ENCODE measurements around the gene PERM1. TPM values are rescaled to one million over a fixed set of nuclear protein-coding genes. Genes with fewer than 3 reads are reported as not detected.
A peak's percentile ranks its signal among the peaks of the same experiment; 100 is the strongest.
"Not testable (repeated sequence)": the region's sequence is repeated elsewhere in the genome, so short reads cannot be mapped to it uniquely, and the experiment has no call there.

Gene PERM1
- polyA plus RNA-seq, 2 donors = 0.47 to 3.4 TPM

DNA sequence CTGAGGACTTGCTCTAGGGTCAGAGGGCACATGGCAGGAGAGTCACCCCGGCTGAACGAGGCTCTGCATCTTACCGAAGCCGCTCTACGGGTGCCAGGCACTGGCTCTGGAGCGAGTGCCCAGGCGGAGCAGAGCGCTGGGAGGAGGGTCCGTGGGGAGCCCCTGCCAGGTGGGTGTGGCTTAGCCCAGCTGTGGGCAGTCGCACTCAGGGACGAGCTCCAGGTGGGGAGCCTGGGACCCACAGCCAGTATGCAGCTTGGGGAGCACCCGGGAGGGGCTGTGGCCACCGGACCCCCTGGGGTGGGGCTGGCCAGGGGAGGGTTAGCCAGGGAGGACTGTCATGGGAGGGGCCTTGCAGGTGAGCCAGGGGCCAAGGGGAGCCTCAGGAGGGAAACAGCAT lies 41.8 kb upstream of the PERM1 start:
- 50 to 52% methylated on average over 13 of the region's 13 CpGs for WGBS, 2 donors
- H3K4me3 ChIP-seq (ENCODE audit: low read depth in 1 of 2, low read length in 2 of 2) = peak overlapping the region in 1 of 2 donors; percentile 3
- no peaks in the 10 kb centered on the region for H3K9me3 ChIP-seq (ENCODE audit: control insufficient read depth in 2 of 2, insufficient read depth in 1 of 2, low read depth in 1 of 2, low read length in 1 of 2)
- H3K27ac ChIP-seq (ENCODE audit: low read depth in 2 of 2, low read length in 1 of 2) = no peak overlapping the region
- peaks cover 9 to 22% of the 10 kb centered on the region in 2 donors for H3K4me1 ChIP-seq (ENCODE audit: control insufficient read depth in 2 of 2, insufficient read depth in 2 of 2, low read length in 1 of 2)
- peaks cover 0 to 3% of the 10 kb centered on the region in 2 donors for H3K36me3 ChIP-seq (ENCODE audit: control insufficient read depth in 2 of 2, insufficient read depth in 2 of 2, low read length in 1 of 2)
- no peaks in the 10 kb centered on the region for H3K27me3 ChIP-seq (ENCODE audit: control insufficient read depth in 1 of 2, insufficient read depth in 2 of 2, low read length in 2 of 2)

DNA sequence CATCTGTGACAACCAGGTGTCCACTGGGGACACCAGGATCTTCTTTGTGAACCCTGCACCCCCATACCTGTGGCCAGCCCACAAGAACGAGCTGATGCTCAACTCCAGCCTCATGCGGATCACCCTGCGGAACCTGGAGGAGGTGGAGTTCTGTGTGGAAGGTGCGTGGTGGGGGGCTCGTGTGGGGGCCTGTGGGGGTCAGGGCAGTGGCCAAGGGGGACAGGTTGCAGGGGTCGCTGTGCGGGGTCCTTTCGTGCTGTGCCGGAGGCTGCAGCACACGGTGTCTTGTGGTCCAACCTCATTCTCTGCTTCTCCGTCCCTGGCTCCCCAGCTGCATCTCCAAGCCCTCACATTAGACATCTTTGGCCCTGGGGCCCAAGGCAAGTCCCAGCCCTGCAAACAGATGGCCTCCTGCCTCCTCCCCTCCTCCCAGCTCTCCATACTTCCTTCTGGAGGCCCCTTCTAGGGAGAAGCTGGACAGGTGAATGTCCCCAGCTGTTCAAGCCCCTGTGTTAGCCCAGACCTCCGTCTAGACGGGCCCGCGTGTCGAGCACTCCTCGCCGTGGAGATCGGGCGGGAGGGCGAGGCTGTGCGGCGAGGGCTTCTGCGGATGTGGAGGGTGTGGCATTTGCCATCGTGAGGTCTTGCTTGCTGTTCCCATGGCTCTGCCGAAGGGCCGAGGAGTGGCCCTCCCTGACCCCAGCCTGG lies 40.6 kb upstream of the PERM1 start:
- WGBS, 2 donors = 79 to 81% methylated on average over 27 of the region's 27 CpGs
- Histone ChIP-seq H3K4me1 (ENCODE audit: control insufficient read depth in 2 of 2, insufficient read depth in 2 of 2, low read length in 1 of 2) (peaks cover 9 to 22% of the 10 kb centered on the region in 2 donors), H3K9me3 (ENCODE audit: control insufficient read depth in 2 of 2, insufficient read depth in 1 of 2, low read depth in 1 of 2, low read length in 1 of 2) (no peaks in the 10 kb centered on the region), H3K4me3 (ENCODE audit: low read depth in 1 of 2, low read length in 2 of 2) (no peak overlapping the region), H3K27me3 (ENCODE audit: control insufficient read depth in 1 of 2, insufficient read depth in 2 of 2, low read length in 2 of 2) (no peaks in the 10 kb centered on the region), H3K36me3 (ENCODE audit: control insufficient read depth in 2 of 2, insufficient read depth in 2 of 2, low read length in 1 of 2) (peaks cover 0 to 3% of the 10 kb centered on the region in 2 donors), H3K27ac (ENCODE audit: low read depth in 2 of 2, low read length in 1 of 2) (no peak overlapping the region)

DNA sequence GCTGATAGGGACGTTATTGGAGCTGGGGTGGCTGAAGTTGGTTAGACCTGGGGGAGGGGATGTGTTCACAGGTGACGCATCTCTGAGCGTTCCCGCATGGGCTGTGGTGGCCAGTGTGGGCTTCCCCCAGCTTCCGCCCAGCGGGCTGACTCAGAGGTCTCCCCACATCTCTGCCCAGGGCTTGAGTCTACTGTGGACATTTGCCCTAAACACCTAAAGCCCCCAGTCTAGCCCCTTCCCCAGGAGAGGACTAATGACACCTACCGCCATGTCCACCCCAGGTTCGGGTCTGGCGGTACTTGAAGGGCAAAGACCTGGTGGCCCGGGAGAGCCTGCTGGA lies 40.0 kb upstream of the PERM1 start:
- Histone ChIP-seq H3K4me3 (ENCODE audit: low read depth in 1 of 2, low read length in 2 of 2) (no peak overlapping the region), H3K4me1 (ENCODE audit: control insufficient read depth in 2 of 2, insufficient read depth in 2 of 2, low read length in 1 of 2) (peaks cover 9 to 22% of the 10 kb centered on the region in 2 donors), H3K36me3 (ENCODE audit: control insufficient read depth in 2 of 2, insufficient read depth in 2 of 2, low read length in 1 of 2) (peaks cover 0 to 3% of the 10 kb centered on the region in 2 donors), H3K27ac (ENCODE audit: low read depth in 2 of 2, low read length in 1 of 2) (no peak overlapping the region), H3K27me3 (ENCODE audit: control insufficient read depth in 1 of 2, insufficient read depth in 2 of 2, low read length in 2 of 2) (no peaks in the 10 kb centered on the region), H3K9me3 (ENCODE audit: control insufficient read depth in 2 of 2, insufficient read depth in 1 of 2, low read depth in 1 of 2, low read length in 1 of 2) (no peaks in the 10 kb centered on the region)
- WGBS, 2 donors = 76 to 79% methylated on average over 10 of the region's 10 CpGs

DNA sequence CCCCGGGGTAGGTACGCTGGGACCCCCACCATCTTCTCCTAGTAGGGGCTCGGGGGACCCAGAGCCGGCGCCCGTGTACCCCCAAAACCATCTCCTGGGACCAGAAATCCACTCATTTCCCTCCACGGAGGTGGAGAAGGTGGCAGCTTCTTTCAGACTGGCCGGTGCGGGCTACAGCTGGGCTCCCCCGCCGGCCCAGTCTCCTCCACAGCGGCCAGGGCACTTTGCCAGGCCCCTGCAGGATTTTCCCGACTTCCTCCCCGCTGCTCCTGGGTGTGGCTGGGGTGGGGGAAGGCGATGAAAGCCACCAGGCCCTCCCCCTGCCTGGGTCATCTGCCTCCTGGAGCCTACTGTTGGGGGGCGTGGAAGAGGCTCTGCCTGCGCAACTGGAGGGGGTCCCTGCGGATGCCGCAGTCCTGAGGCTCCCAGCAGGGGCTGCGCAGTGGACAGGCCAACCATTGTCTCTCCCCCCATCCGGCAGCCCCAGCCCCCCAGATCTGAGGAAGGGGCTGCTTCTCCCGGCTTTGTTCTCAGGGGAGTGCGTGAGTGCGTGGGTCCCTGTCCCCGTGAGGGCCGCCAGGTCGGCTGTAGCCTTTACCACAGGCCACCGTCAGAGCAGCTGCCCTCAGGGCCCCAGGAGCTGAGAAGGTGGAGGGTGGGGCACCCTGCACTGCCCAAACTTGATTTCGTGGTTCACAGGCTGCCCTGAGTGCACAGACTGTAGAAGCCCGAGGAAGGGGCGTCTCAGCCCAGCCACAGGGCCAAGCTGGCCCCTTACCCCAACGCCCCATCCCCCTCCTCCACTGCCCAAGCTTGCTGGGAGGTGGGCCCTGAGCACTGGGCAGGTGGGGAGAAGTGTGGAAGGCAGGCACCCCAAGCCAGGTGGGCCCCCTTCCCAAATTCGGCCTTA lies 39.4 kb upstream of the PERM1 start:
- Histone ChIP-seq H3K36me3 (ENCODE audit: control insufficient read depth in 2 of 2, insufficient read depth in 2 of 2, low read length in 1 of 2) (peaks cover 0 to 3% of the 10 kb centered on the region in 2 donors), H3K27me3 (ENCODE audit: control insufficient read depth in 1 of 2, insufficient read depth in 2 of 2, low read length in 2 of 2) (no peaks in the 10 kb centered on the region), H3K9me3 (ENCODE audit: control insufficient read depth in 2 of 2, insufficient read depth in 1 of 2, low read depth in 1 of 2, low read length in 1 of 2) (no peaks in the 10 kb centered on the region), H3K4me1 (ENCODE audit: control insufficient read depth in 2 of 2, insufficient read depth in 2 of 2, low read length in 1 of 2) (peaks cover 9 to 22% of the 10 kb centered on the region in 2 donors), H3K4me3 (ENCODE audit: low read depth in 1 of 2, low read length in 2 of 2) (peak overlapping the region; percentile 42 to 69), H3K27ac (ENCODE audit: low read depth in 2 of 2, low read length in 1 of 2) (peak overlapping the region in 1 of 2 donors; percentile 17)
- 19 to 28% methylated on average over 32 to 33 of the region's 33 CpGs for WGBS, 2 donors

DNA sequence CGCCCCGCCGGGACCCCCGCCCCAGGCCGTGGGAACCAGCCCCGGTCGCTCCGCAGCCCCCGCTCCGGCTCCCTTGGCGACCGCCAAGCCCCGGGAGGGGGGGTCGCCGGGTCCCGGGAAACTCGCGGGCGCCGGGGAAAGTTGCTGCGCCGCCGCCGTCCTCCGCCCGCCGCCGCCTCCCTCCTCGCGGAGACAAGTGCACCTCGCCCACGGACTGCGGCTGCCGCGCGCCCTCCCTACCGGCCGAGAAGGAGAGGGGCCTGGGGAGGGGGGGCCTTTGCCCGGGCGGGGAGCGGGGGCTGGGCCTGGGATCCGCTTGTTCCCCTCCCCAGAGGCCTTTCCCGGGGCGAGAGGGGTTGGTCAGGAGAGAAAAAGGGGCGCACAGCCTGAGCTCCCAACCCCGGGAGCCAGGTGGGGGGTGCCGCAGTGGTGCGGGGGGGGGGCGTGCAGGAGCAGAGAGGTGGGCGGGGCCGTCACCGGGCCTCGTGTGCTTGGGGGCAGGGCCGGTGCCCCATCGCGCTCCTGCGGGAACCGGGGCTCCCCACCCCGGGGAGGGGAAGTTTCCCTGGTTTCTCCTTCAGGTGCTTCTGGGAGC lies 38.6 kb upstream of the PERM1 start:
- Histone ChIP-seq H3K27ac (ENCODE audit: low read depth in 2 of 2, low read length in 1 of 2) (peak overlapping the region; percentile 75 to 92), H3K4me1 (ENCODE audit: control insufficient read depth in 2 of 2, insufficient read depth in 2 of 2, low read length in 1 of 2) (peaks cover 9 to 20% of the 10 kb centered on the region in 2 donors), H3K27me3 (ENCODE audit: control insufficient read depth in 1 of 2, insufficient read depth in 2 of 2, low read length in 2 of 2) (no peaks in the 10 kb centered on the region), H3K9me3 (ENCODE audit: control insufficient read depth in 2 of 2, insufficient read depth in 1 of 2, low read depth in 1 of 2, low read length in 1 of 2) (no peaks in the 10 kb centered on the region), H3K4me3 (ENCODE audit: low read depth in 1 of 2, low read length in 2 of 2) (peak overlapping the region; percentile 67 to 69), H3K36me3 (ENCODE audit: control insufficient read depth in 2 of 2, insufficient read depth in 2 of 2, low read length in 1 of 2) (peaks cover 0 to 3% of the 10 kb centered on the region in 2 donors)
- 0 to 1% methylated on average over 9 to 58 of the region's 59 CpGs for WGBS, 2 donors

DNA sequence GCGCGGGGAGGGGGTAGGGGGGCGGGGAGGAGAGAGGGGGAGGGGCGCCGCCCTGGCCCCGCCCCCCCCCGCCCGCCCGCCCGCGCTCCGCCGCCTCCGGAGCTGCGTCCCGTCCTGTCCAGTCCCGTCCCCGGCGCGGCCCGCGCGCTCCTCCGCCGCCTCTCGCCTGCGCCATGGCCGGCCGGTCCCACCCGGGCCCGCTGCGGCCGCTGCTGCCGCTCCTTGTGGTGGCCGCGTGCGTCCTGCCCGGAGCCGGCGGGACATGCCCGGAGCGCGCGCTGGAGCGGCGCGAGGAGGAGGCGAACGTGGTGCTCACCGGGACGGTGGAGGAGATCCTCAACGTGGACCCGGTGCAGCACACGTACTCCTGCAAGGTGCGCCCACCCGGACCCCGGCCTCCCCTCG lies 38.1 kb upstream of the PERM1 start, which contains the start of gene AGRN:
TSS of gene AGRN (plus strand) at position 121 of the 405 bp plus-strand sequence. CDS start at position 174, 53 bp downstream.
- peak within 1 kb of the TSS; percentile 90 to 92 for H3K27ac ChIP-seq (ENCODE audit: low read depth in 2 of 2, low read length in 1 of 2)
- H3K4me3 ChIP-seq (ENCODE audit: low read depth in 1 of 2, low read length in 2 of 2) = peak within 1 kb of the TSS; percentile 67 to 69
- H3K27me3 ChIP-seq (ENCODE audit: control insufficient read depth in 1 of 2, insufficient read depth in 2 of 2, low read length in 2 of 2) = no peaks in the 10 kb centered on the region
- H3K36me3 ChIP-seq (ENCODE audit: control insufficient read depth in 2 of 2, insufficient read depth in 2 of 2, low read length in 1 of 2) = peaks cover 0 to 3% of the 10 kb centered on the region in 2 donors
- H3K9me3 ChIP-seq (ENCODE audit: control insufficient read depth in 2 of 2, insufficient read depth in 1 of 2, low read depth in 1 of 2, low read length in 1 of 2) = no peaks in the 10 kb centered on the region
- peaks cover 9 to 19% of the 10 kb centered on the region in 2 donors for H3K4me1 ChIP-seq (ENCODE audit: control insufficient read depth in 2 of 2, insufficient read depth in 2 of 2, low read length in 1 of 2)
- 0 to 1% methylated on average over 11 to 55 of the region's 58 CpGs for WGBS, 2 donors

DNA sequence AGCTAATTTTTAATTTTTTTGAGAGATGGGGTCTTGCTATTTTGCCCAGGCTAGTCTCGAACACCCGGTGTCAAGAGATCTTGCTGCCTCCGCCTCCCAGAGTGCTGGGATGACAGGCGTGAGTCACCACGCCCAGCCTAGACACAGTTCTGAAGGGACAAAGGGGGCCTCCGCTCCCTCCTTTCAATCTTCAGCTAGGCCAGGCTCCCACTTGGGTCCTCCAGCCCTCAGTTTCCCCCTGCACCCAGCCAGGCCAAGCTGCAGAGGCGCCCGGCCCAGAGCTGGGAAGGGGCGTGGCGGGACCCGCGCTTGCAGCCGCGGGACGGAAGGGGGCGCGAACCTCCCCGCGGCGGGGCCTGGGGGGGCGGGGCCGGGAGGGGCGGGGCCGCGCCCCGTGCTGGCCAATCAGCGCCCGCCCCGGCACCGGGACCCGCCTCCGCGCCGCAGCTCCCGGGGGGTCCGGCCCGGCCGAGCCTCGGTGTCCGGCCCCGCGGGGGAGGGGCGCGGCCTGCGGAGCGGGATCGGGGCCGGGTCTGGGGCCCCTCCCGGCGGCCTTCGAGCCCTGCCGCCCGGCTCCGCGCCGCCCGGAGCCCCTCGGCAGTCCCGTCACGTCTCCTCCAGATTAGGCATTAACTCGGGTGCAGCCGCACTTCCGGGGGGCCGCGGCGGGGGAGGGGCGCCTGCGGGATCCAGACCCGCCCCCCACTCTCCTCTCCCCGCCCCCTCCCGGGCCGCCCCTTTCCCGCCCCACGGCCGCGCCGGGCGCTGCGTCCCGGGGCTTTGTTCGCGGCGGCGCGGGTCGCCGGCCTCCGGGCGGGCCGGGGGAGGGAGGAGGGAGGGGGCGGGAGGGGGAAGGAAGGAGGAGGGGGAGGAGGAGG lies 37.5 kb upstream of the PERM1 start:
- peaks cover 0 to 3% of the 10 kb centered on the region in 2 donors for H3K36me3 ChIP-seq (ENCODE audit: control insufficient read depth in 2 of 2, insufficient read depth in 2 of 2, low read length in 1 of 2)
- H3K27me3 ChIP-seq (ENCODE audit: control insufficient read depth in 1 of 2, insufficient read depth in 2 of 2, low read length in 2 of 2) = no peaks in the 10 kb centered on the region
- peaks cover 9 to 13% of the 10 kb centered on the region in 2 donors for H3K4me1 ChIP-seq (ENCODE audit: control insufficient read depth in 2 of 2, insufficient read depth in 2 of 2, low read length in 1 of 2)
- peak overlapping the region; percentile 49 to 69 for H3K4me3 ChIP-seq (ENCODE audit: low read depth in 1 of 2, low read length in 2 of 2)
- H3K9me3 ChIP-seq (ENCODE audit: control insufficient read depth in 2 of 2, insufficient read depth in 1 of 2, low read depth in 1 of 2, low read length in 1 of 2) = no peaks in the 10 kb centered on the region
- WGBS, 2 donors = 1 to 5% methylated on average over 24 to 72 of the region's 91 CpGs
- H3K27ac ChIP-seq (ENCODE audit: low read depth in 2 of 2, low read length in 1 of 2) = peak overlapping the region; percentile 90 to 92

DNA sequence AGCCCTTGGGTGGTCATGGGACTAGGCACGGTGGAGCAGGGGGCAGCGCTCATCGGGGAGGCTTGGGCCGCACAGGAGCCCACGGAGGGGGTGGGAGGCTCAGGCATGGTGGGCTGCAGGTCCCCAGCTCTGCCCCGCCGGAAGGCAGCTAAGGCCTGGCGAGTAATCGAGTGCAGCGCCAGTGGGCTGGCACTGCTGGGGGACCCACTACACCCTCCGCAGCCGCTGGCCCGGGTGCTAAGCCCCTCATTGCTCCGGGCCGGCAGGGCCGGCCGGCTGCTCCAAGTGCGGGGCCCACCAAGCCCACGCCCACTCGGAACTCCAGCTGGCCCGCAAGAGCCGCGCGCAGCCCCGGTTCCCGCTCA lies 36.4 kb upstream of the PERM1 start:
- 93 to 95% methylated on average over 20 to 26 of the region's 26 CpGs for WGBS, 2 donors
- peaks cover 11 to 17% of the 10 kb centered on the region in 2 donors for H3K4me1 ChIP-seq (ENCODE audit: control insufficient read depth in 2 of 2, insufficient read depth in 2 of 2, low read length in 1 of 2)
- not testable (repeated sequence) for H3K9me3 ChIP-seq (ENCODE audit: control insufficient read depth in 2 of 2, insufficient read depth in 1 of 2, low read depth in 1 of 2, low read length in 1 of 2); H3K36me3 ChIP-seq (ENCODE audit: control insufficient read depth in 2 of 2, insufficient read depth in 2 of 2, low read length in 1 of 2); H3K27me3 ChIP-seq (ENCODE audit: control insufficient read depth in 1 of 2, insufficient read depth in 2 of 2, low read length in 2 of 2); H3K4me3 ChIP-seq (ENCODE audit: low read depth in 1 of 2, low read length in 2 of 2); H3K27ac ChIP-seq (ENCODE audit: low read depth in 2 of 2, low read length in 1 of 2)

Measured in esophagus (tissue), 2 donors.